Mesothelial cell of epicardium (in vitro differentiated cells): Measurements from ENCODE around the gene RBSN. TPM values are rescaled to one million over a fixed set of nuclear protein-coding genes. Genes with fewer than 3 reads are reported as not detected.
A peak's percentile ranks its signal among the peaks of the same experiment; 100 is the strongest.

Experiments
- DNase-seq, 2 experiments: peaks; one replicate each; pipeline ENCODE4 v3.0.0; 2021; ENCODE audit warnings: low spot score in 2 of 2; ENCODE audit not compliant: unreplicated experiment in 2 of 2
- H3K27ac Mint-ChIP-seq: 2 replicates; pipeline ENCODE4 v1.8.0; 2021; ENCODE audit warnings: mixed read lengths
- H3K27me3 Mint-ChIP-seq: 2 replicates; pipeline ENCODE4 v1.8.0; 2021; ENCODE audit warnings: low read depth, mixed read lengths
- H3K36me3 Mint-ChIP-seq: 2 replicates; pipeline ENCODE4 v1.8.0; 2021; ENCODE audit warnings: mixed read lengths
- H3K4me1 Mint-ChIP-seq: 2 replicates; pipeline ENCODE4 v1.8.0; 2021; ENCODE audit warnings: mixed read lengths
- H3K4me3 Mint-ChIP-seq: 2 replicates; pipeline ENCODE4 v1.8.0; 2021; ENCODE audit warnings: mild to moderate bottlenecking, moderate library complexity, mixed read lengths
- H3K9me3 Mint-ChIP-seq: 2 replicates; pipeline ENCODE4 v1.8.0; 2021; ENCODE audit warnings: mixed read lengths
- CTCF ChIP-seq: fragments of 200-600 bp; sonication (generic); IDR thresholded peaks from one replicate; pipeline ENCODE4 v1.5.0; 2021; ENCODE audit warnings: antibody characterized with exemption; ENCODE audit not compliant: unreplicated experiment
- total RNA-seq: library from RNA; stranded (reverse); gene quantifications from 3 replicates; pipeline ENCODE4 v1.2.1, GENCODE V29; 2021

Gene RBSN
- total RNA-seq, 1 donor from 2014 or later, result 35.8 TPM

- Mint-ChIP-seq H3K27ac (no peak overlapping the region), H3K27me3 (peaks cover 23% of the 10 kb centered on the region), H3K4me1 (no peaks in the 10 kb centered on the region), H3K9me3 (no peaks in the 10 kb centered on the region), H3K4me3 (no peak overlapping the region), H3K36me3 (no peaks in the 10 kb centered on the region)
- TF ChIP-seq CTCF, result no peak
- DNase-seq, result no peak
These were observed 14.9 kb upstream of the RBSN start for GRCh38 chr3:15113884-15114283.

GRCh38 chr3:15113471-15113870 lies 14.5 kb upstream of the RBSN start:
- peaks cover 21% of the 10 kb centered on the region for H3K27me3 Mint-ChIP-seq
- H3K9me3 Mint-ChIP-seq, result no peaks in the 10 kb centered on the region
- no peak for DNase-seq
- H3K4me1 Mint-ChIP-seq, result no peaks in the 10 kb centered on the region
- H3K4me3 Mint-ChIP-seq, result no peak overlapping the region
- H3K36me3 Mint-ChIP-seq, result no peaks in the 10 kb centered on the region
- no peak for TF ChIP-seq CTCF
- H3K27ac Mint-ChIP-seq, result no peak overlapping the region

GRCh38 chr3:15112011-15112410 lies 13.1 kb upstream of the RBSN start:
- H3K9me3 Mint-ChIP-seq, result no peaks in the 10 kb centered on the region
- H3K4me1 Mint-ChIP-seq, result no peaks in the 10 kb centered on the region
- H3K36me3 Mint-ChIP-seq, result no peaks in the 10 kb centered on the region
- DNase-seq, result no peak
- no peak overlapping the region for H3K4me3 Mint-ChIP-seq
- H3K27me3 Mint-ChIP-seq, result peaks cover 23% of the 10 kb centered on the region
- TF ChIP-seq CTCF, result no peak
- no peak overlapping the region for H3K27ac Mint-ChIP-seq

- no peak overlapping the region for H3K27ac Mint-ChIP-seq
- no peak for TF ChIP-seq CTCF
- H3K4me3 Mint-ChIP-seq, result no peak overlapping the region
- H3K9me3 Mint-ChIP-seq, result no peaks in the 10 kb centered on the region
- no peaks in the 10 kb centered on the region for H3K36me3 Mint-ChIP-seq
- H3K27me3 Mint-ChIP-seq, result peaks cover 32% of the 10 kb centered on the region
- DNase-seq, result no peak
- H3K4me1 Mint-ChIP-seq, result no peaks in the 10 kb centered on the region
These were observed 11.3 kb upstream of the RBSN start for GRCh38 chr3:15110206-15110605.

- Mint-ChIP-seq H3K4me1 (no peaks in the 10 kb centered on the region), H3K36me3 (no peaks in the 10 kb centered on the region), H3K4me3 (no peak overlapping the region), H3K27ac (no peak overlapping the region), H3K9me3 (no peaks in the 10 kb centered on the region), H3K27me3 (peaks cover 27% of the 10 kb centered on the region)
- no peak for TF ChIP-seq CTCF
- DNase-seq, result no peak
These were observed 9.9 kb upstream of the RBSN start for GRCh38 chr3:15108869-15109268.

GRCh38 chr3:15108082-15108545 lies 9.2 kb upstream of the RBSN start:
- Mint-ChIP-seq H3K4me1 (no peaks in the 10 kb centered on the region), H3K27ac (no peak overlapping the region)
- peak; percentile 55 to 79 for DNase-seq

More at GRCh38 chr3:15108082-15108545, 9.2 kb upstream of the RBSN start:
- H3K27me3 Mint-ChIP-seq, result peaks cover 27% of the 10 kb centered on the region
- H3K4me3 Mint-ChIP-seq, result no peak overlapping the region
- no peaks in the 10 kb centered on the region for H3K36me3 Mint-ChIP-seq
- TF ChIP-seq CTCF, result peak; percentile 86
- no peaks in the 10 kb centered on the region for H3K9me3 Mint-ChIP-seq
